Measurements from ENCODE around the gene PAK1IP1.
A peak's percentile ranks its signal among the peaks of the same experiment; 100 is the strongest.
"Not testable (repeated sequence)": the region's sequence is repeated elsewhere in the genome, so short reads cannot be mapped to it uniquely, and the experiment has no call there.

Gene PAK1IP1

DNA sequence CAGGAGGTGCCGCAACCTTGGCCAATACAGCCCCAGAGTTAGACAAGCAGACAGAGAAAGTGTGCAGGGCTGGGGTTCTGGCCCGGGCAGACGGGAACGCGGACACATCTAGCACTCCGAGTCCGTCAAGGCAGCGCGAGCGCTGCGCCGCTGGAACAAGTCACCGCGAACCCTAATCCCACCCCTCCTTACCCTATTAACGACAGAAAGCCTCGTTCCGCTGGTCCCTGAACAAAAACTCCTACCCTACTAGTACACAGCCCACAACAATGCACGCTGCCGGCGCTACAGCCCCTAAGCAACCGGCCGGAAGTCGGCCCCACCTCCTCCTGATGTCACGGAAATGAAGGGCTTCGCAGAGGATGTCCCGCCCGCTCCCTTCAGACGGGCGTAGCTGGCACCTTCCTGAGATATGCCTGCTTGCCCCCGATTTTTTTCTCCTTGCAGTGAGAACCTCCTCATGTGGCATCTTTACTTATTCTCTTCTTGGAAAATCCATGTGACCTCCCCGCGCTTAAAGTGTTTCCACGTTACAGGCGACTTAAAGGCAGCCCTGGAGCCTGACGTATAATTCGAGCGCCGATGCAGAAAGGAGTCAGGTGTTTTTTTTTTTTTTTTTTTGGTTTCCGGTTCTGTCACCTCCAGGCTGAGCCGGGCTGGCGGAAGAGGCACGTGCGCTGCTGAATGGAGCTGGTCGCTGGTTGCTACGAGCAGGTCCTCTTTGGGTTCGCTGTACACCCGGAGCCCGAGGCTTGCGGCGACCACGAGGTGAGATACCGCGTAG lies at the start of gene PAK1IP1, which contains the start of gene C6orf52:
Gene PAK1IP1 (plus strand): TSS at position 671 of the 784 bp plus-strand sequence. CDS start 14 bp downstream, at position 685.
Gene C6orf52 (minus strand): TSS at position 315 of the 784 bp plus-strand sequence. CDS start 7,066 bp downstream, outside the sequence.
- peak; percentile 61 for DNase-seq (ENCODE audit: insufficient read length, low spot score)
- TF ChIP-seq, protein P1, sequence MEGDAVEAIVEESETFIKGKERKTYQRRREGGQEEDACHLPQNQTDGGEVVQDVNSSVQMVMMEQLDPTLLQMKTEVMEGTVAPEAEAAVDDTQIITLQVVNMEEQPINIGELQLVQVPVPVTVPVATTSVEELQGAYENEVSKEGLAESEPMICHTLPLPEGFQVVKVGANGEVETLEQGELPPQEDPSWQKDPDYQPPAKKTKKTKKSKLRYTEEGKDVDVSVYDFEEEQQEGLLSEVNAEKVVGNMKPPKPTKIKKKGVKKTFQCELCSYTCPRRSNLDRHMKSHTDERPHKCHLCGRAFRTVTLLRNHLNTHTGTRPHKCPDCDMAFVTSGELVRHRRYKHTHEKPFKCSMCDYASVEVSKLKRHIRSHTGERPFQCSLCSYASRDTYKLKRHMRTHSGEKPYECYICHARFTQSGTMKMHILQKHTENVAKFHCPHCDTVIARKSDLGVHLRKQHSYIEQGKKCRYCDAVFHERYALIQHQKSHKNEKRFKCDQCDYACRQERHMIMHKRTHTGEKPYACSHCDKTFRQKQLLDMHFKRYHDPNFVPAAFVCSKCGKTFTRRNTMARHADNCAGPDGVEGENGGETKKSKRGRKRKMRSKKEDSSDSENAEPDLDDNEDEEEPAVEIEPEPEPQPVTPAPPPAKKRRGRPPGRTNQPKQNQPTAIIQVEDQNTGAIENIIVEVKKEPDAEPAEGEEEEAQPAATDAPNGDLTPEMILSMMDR (IDR thresholded peaks at IDR 0.05; ENCODE audit: insufficient read depth, missing control alignments) = no peak
- FAIRE-seq = no peak

DNA sequence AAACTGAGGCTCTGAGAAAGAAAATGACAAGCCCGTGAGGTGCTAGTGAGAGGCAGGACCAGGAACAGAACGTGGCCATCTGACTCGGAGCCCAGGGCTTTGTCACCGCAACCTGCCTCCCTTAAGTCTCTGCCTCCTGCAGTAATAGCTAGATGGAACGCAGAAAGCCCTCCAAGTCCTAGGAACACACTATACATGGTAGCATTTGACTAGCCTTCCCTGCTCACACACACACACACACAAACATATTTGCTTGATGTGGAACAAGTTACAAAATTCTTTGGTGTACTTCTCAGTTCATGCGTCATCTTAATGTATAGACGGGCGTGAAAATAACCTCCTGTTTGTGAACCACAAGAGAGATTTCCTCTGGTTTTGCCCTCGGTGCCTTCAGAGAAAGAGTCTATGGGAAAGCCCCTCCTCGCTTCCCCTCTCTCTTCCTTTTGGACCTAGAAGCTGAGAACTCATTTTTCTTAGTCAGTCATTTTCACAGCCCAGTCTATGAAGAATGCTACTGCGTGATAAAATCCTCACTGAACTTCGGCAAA lies 39.2 kb upstream of the PAK1IP1 start:
- DNase-seq (ENCODE audit: insufficient read length, low spot score) (no peak), FAIRE-seq (no peak)
- TF ChIP-seq, protein P1 (IDR thresholded peaks at IDR 0.05; ENCODE audit: insufficient read depth, missing control alignments) = no peak

- FAIRE-seq (no peak), DNase-seq (ENCODE audit: insufficient read length, low spot score) (no peak)
- TF ChIP-seq, protein P1 (IDR thresholded peaks at IDR 0.05; ENCODE audit: insufficient read depth, missing control alignments) = no peak
Observed at GRCh38 chr6:10658910-10659698, 35.7 kb upstream of the PAK1IP1 start.

- FAIRE-seq = no peak
Observed at GRCh38 chr6:10659699-10660348, 34.9 kb upstream of the PAK1IP1 start.

GRCh38 chr6:10660431-10661191 lies 34.2 kb upstream of the PAK1IP1 start:
- FAIRE-seq; DNase-seq (ENCODE audit: insufficient read length, low spot score): not testable (repeated sequence)

More at GRCh38 chr6:10659699-10660348, 34.9 kb upstream of the PAK1IP1 start:
- TF ChIP-seq, protein P1 (IDR thresholded peaks at IDR 0.05; ENCODE audit: insufficient read depth, missing control alignments) = no peak
- no peak for DNase-seq (ENCODE audit: insufficient read length, low spot score)

DNA sequence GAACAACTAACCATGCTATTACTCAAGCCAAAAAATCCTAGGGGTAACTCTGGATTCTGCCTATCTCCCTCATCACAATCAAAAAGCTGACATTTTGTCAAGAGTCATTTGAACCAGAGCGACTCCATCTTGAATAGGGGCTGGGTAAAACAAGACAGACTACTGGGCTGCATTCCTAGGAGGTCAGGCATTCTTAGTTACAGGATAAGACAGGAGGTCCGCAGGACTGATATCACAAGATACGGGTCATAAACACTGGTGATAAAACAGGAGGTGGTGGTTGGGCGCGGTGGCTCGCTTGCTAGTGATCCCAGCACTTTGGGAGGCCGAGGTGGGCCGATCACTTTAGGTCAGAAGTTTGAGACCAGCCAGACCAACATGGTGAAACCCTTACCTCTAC lies 32.6 kb upstream of the PAK1IP1 start:
- TF ChIP-seq, protein P1 (IDR thresholded peaks at IDR 0.05; ENCODE audit: insufficient read depth, missing control alignments) = no peak
- DNase-seq (ENCODE audit: insufficient read length, low spot score) (no peak), FAIRE-seq (no peak)

Data from D721Med (cell line).